WTC11 (cell line): ENCODE results near the gene SULT1A2. TPM values are rescaled to one million over a fixed set of nuclear protein-coding genes. Genes with fewer than 3 reads are reported as not detected.

ENCODE experiments used
- ATAC-seq: fragments of 200-7000 bp; cut with Tn5 transposase; 2 replicates; pipeline ENCODE4 v1.10.0; 2021; ENCODE audit warnings: mild to moderate bottlenecking, moderate library complexity
- CTCF ChIA-PET: fragments of 300-600 bp; sonication (Branson Sonifier 250); formaldehyde crosslinking; loops from one replicate; lab custom pipeline; 2021; ENCODE audit warnings: antibody characterized with exemption; lab: Charles Lee
- POLR2A ChIA-PET: fragments of 350-600 bp; sonication (Branson Sonifier 250); formaldehyde crosslinking; loops from one replicate; lab custom pipeline; 2021; ENCODE audit warnings: antibody characterized with exemption; lab: Charles Lee
- DNase-seq: peaks from one replicate; pipeline ENCODE4 v3.0.0; 2021; ENCODE audit warnings: low spot score
- H3K27ac Mint-ChIP-seq: 2 replicates; pipeline ENCODE4 v1.8.0; 2021; ENCODE audit warnings: mixed read lengths
- H3K27me3 Mint-ChIP-seq: 2 replicates; pipeline ENCODE4 v1.8.0; 2021; ENCODE audit warnings: low read depth, mild to moderate bottlenecking, moderate library complexity, mixed read lengths
- H3K36me3 Mint-ChIP-seq: 2 replicates; pipeline ENCODE4 v1.8.0; 2021; ENCODE audit warnings: mixed read lengths
- H3K4me1 Mint-ChIP-seq: 2 replicates; pipeline ENCODE4 v1.8.0; 2022; ENCODE audit warnings: mixed read lengths
- H3K4me3 Mint-ChIP-seq: 2 replicates; pipeline ENCODE4 v1.8.0; 2021; ENCODE audit warnings: mild to moderate bottlenecking, moderate library complexity, mixed read lengths
- H3K9me3 Mint-ChIP-seq: 2 replicates; pipeline ENCODE4 v1.8.0; 2021; ENCODE audit warnings: mixed read lengths
- E2F5 ChIP-seq: sonication (generic); formaldehyde crosslinking; IDR thresholded peaks from 2 replicates; pipeline ENCODE4 v1.8.1; 2022; ENCODE audit warnings: mild to moderate bottlenecking, moderate library complexity, missing genetic modification reagents
- ERG ChIP-seq: fragments of 250-450 bp; sonication (Bioruptor Pico); IDR thresholded peaks from 2 replicates; pipeline ENCODE4 v1.8.0; 2021; ENCODE audit warnings: mild to moderate bottlenecking
- FOXP4 ChIP-seq: sonication (generic); formaldehyde crosslinking; IDR thresholded peaks from 2 replicates; pipeline ENCODE4 v1.8.0; 2022; ENCODE audit warnings: mild to moderate bottlenecking, missing genetic modification reagents
- TCF7 ChIP-seq: sonication (generic); formaldehyde crosslinking; IDR thresholded peaks from 2 replicates; pipeline ENCODE4 v1.8.0; 2022; ENCODE audit warnings: mild to moderate bottlenecking, low read depth, missing genetic modification reagents, moderate library complexity
- USF1 ChIP-seq: sonication (generic); formaldehyde crosslinking; IDR thresholded peaks from 2 replicates; pipeline ENCODE4 v1.8.0; 2022; ENCODE audit warnings: mild to moderate bottlenecking, missing genetic modification reagents
- ZNF121 ChIP-seq: sonication (generic); formaldehyde crosslinking; IDR thresholded peaks from 2 replicates; pipeline ENCODE4 v1.8.0; 2023; ENCODE audit warnings: missing genetic modification reagents
- ZNF423 ChIP-seq: fragments of 250-450 bp; sonication (Bioruptor Pico); IDR thresholded peaks from 2 replicates; pipeline ENCODE4 v2.1.2; 2022; ENCODE audit warnings: mild to moderate bottlenecking, moderate library complexity
- total RNA-seq: library from RNA; stranded (reverse); gene quantifications from 3 replicates; pipeline ENCODE4 v1.2.3, GENCODE V29; 2021
- TF ChIP-seq, protein P1 (sequence below): sonication (generic); formaldehyde crosslinking; conservative IDR thresholded peaks from 2 replicates; pipeline ENCODE4 v1.8.1; 2022; ENCODE audit warnings: mild to moderate bottlenecking, missing genetic modification reagents
- TF ChIP-seq, protein P2 (sequence below): fragments of 250-450 bp; sonication (Bioruptor Pico); IDR thresholded peaks from 2 replicates; pipeline ENCODE4 v1.9.0; 2021; ENCODE audit warnings: mild to moderate bottlenecking
- TF ChIP-seq, protein P3 (sequence below): sonication (generic); formaldehyde crosslinking; IDR thresholded peaks from 2 replicates; pipeline ENCODE4 v1.8.1; 2022; ENCODE audit warnings: low read depth, missing genetic modification reagents, borderline replicate concordance
- TF ChIP-seq, protein P4 (sequence below): sonication (generic); formaldehyde crosslinking; conservative IDR thresholded peaks from 2 replicates; pipeline ENCODE4 v1.8.1; 2023; ENCODE audit warnings: mild to moderate bottlenecking, low read depth, missing genetic modification reagents, moderate library complexity

Gene SULT1A2
- total RNA-seq, 1 experiment from 2014 or later: 0.35 TPM

- TF ChIP-seq USF1 (CRISPR knock-in tag) (no peak), FOXP4 (CRISPR knock-in tag) (no peak), TCF7 (CRISPR knock-in tag) (no peak), ZNF423 (CRISPR knock-in tag) (no peak)
- TF ChIP-seq, all 79 proteins: peak for 0
Measured at GRCh38 chr16:28585674-28586073, 11.2 kb downstream of the SULT1A2 start (continued).

GRCh38 chr16:28580726-28581315, 16.0 kb downstream of the SULT1A2 start:
- Mint-ChIP-seq H3K4me3 (no peak overlapping the region), H3K27ac (no peak overlapping the region), H3K36me3 (peaks cover 11% of the 10 kb centered on the region)
- POLR2A ChIA-PET: no interaction called here
- TF ChIP-seq, protein P1, sequence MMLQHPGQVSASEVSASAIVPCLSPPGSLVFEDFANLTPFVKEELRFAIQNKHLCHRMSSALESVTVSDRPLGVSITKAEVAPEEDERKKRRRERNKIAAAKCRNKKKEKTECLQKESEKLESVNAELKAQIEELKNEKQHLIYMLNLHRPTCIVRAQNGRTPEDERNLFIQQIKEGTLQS: no peak
- TF ChIP-seq, all 79 proteins: peak for 0
- Mint-ChIP-seq H3K27me3 (no peaks in the 10 kb centered on the region), H3K9me3 (no peaks in the 10 kb centered on the region), H3K4me1 (no peaks in the 10 kb centered on the region)
- CTCF ChIA-PET: no interaction called here
- DNase-seq (no peak), ATAC-seq (no peak)

GRCh38 chr16:28575446-28576109, 21.3 kb downstream of the SULT1A2 start:
- H3K4me3 Mint-ChIP-seq: no peak overlapping the region
- POLR2A ChIA-PET: no interaction called here

GRCh38 chr16:28574925-28575324, 21.9 kb downstream of the SULT1A2 start:
- CTCF ChIA-PET: no interaction called here
- POLR2A ChIA-PET: no interaction called here
- no peak overlapping the region for H3K27ac Mint-ChIP-seq
- no peaks in the 10 kb centered on the region for H3K36me3 Mint-ChIP-seq
- H3K27me3 Mint-ChIP-seq: no peaks in the 10 kb centered on the region
- ATAC-seq (no peak), DNase-seq (no peak)
- H3K4me1 Mint-ChIP-seq: peaks cover 27% of the 10 kb centered on the region
- no peak overlapping the region for H3K4me3 Mint-ChIP-seq
- H3K9me3 Mint-ChIP-seq: no peaks in the 10 kb centered on the region
- TF ChIP-seq ERG (CRISPR knock-in tag): no peak
- TF ChIP-seq, protein P2, sequence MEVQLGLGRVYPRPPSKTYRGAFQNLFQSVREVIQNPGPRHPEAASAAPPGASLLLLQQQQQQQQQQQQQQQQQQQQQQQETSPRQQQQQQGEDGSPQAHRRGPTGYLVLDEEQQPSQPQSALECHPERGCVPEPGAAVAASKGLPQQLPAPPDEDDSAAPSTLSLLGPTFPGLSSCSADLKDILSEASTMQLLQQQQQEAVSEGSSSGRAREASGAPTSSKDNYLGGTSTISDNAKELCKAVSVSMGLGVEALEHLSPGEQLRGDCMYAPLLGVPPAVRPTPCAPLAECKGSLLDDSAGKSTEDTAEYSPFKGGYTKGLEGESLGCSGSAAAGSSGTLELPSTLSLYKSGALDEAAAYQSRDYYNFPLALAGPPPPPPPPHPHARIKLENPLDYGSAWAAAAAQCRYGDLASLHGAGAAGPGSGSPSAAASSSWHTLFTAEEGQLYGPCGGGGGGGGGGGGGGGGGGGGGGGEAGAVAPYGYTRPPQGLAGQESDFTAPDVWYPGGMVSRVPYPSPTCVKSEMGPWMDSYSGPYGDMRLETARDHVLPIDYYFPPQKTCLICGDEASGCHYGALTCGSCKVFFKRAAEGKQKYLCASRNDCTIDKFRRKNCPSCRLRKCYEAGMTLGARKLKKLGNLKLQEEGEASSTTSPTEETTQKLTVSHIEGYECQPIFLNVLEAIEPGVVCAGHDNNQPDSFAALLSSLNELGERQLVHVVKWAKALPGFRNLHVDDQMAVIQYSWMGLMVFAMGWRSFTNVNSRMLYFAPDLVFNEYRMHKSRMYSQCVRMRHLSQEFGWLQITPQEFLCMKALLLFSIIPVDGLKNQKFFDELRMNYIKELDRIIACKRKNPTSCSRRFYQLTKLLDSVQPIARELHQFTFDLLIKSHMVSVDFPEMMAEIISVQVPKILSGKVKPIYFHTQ (CRISPR knock-in tag): no peak
- TF ChIP-seq, protein P3, sequence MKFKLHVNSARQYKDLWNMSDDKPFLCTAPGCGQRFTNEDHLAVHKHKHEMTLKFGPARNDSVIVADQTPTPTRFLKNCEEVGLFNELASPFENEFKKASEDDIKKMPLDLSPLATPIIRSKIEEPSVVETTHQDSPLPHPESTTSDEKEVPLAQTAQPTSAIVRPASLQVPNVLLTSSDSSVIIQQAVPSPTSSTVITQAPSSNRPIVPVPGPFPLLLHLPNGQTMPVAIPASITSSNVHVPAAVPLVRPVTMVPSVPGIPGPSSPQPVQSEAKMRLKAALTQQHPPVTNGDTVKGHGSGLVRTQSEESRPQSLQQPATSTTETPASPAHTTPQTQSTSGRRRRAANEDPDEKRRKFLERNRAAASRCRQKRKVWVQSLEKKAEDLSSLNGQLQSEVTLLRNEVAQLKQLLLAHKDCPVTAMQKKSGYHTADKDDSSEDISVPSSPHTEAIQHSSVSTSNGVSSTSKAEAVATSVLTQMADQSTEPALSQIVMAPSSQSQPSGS: no peak
- TF ChIP-seq, protein P4, sequence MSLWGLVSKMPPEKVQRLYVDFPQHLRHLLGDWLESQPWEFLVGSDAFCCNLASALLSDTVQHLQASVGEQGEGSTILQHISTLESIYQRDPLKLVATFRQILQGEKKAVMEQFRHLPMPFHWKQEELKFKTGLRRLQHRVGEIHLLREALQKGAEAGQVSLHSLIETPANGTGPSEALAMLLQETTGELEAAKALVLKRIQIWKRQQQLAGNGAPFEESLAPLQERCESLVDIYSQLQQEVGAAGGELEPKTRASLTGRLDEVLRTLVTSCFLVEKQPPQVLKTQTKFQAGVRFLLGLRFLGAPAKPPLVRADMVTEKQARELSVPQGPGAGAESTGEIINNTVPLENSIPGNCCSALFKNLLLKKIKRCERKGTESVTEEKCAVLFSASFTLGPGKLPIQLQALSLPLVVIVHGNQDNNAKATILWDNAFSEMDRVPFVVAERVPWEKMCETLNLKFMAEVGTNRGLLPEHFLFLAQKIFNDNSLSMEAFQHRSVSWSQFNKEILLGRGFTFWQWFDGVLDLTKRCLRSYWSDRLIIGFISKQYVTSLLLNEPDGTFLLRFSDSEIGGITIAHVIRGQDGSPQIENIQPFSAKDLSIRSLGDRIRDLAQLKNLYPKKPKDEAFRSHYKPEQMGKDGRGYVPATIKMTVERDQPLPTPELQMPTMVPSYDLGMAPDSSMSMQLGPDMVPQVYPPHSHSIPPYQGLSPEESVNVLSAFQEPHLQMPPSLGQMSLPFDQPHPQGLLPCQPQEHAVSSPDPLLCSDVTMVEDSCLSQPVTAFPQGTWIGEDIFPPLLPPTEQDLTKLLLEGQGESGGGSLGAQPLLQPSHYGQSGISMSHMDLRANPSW (CRISPR knock-in tag): no peak

More at GRCh38 chr16:28575446-28576109, 21.3 kb downstream of the SULT1A2 start:
- Mint-ChIP-seq H3K9me3 (no peaks in the 10 kb centered on the region), H3K27me3 (no peaks in the 10 kb centered on the region), H3K36me3 (no peaks in the 10 kb centered on the region), H3K27ac (no peak overlapping the region), H3K4me1 (peaks cover 27% of the 10 kb centered on the region)
- DNase-seq: no peak
- ATAC-seq: no peak
- CTCF ChIA-PET: no interaction called here
- TF ChIP-seq ZNF121: peak; percentile 73
- no peak for TF ChIP-seq E2F5
